ENCODE results near the gene FHIT.

The FHIT gene

GRCh38 chr3:59800481-59800880 is 1450.8 kb downstream of the FHIT start:
- no peak for DNase-seq

- no peak for DNase-seq
Observed at GRCh38 chr3:59798372-59799086, 1452.7 kb downstream of the FHIT start.

GRCh38 chr3:59797533-59797932 is 1453.7 kb downstream of the FHIT start:
- DNase-seq: no peak

- no peak for DNase-seq
Observed at GRCh38 chr3:59796456-59796855, 1454.8 kb downstream of the FHIT start.

- no peak for DNase-seq
Observed at GRCh38 chr3:59795756-59796155, 1455.5 kb downstream of the FHIT start.

- DNase-seq: no peak
Observed at GRCh38 chr3:59793976-59794375, 1457.3 kb downstream of the FHIT start.

- DNase-seq: no peak
Observed at GRCh38 chr3:59791774-59792308, 1459.4 kb downstream of the FHIT start.

GRCh38 chr3:59790241-59790640 is 1461.0 kb downstream of the FHIT start:
- no peak for DNase-seq

- DNase-seq: no peak
Observed at GRCh38 chr3:59788801-59789200, 1462.5 kb downstream of the FHIT start.

GRCh38 chr3:59788133-59788532 is 1463.1 kb downstream of the FHIT start:
- no peak for DNase-seq

GRCh38 chr3:59786374-59786773 is 1464.9 kb downstream of the FHIT start:
- no peak for DNase-seq

- DNase-seq: no peak
Observed at GRCh38 chr3:59784164-59784563, 1467.1 kb downstream of the FHIT start.

- DNase-seq: no peak
Observed at GRCh38 chr3:59783468-59783988, 1467.7 kb downstream of the FHIT start.

- no peak for DNase-seq
Observed at GRCh38 chr3:59782664-59783063, 1468.6 kb downstream of the FHIT start.

- no peak for DNase-seq
Observed at GRCh38 chr3:59780209-59780608, 1471.0 kb downstream of the FHIT start.

GRCh38 chr3:59779260-59779659 is 1472.0 kb downstream of the FHIT start:
- no peak for DNase-seq

- DNase-seq: no peak
Observed at GRCh38 chr3:59777667-59778077, 1473.6 kb downstream of the FHIT start.

- no peak for DNase-seq
Observed at GRCh38 chr3:59777066-59777465, 1474.2 kb downstream of the FHIT start.

- DNase-seq: no peak
Observed at GRCh38 chr3:59775761-59776325, 1475.4 kb downstream of the FHIT start.

- no peak for DNase-seq
Observed at GRCh38 chr3:59775106-59775505, 1476.1 kb downstream of the FHIT start.

GRCh38 chr3:59774634-59775033 is 1476.6 kb downstream of the FHIT start:
- no peak for DNase-seq

GRCh38 chr3:59774000-59774399 is 1477.3 kb downstream of the FHIT start:
- DNase-seq: no peak

- no peak for DNase-seq
Observed at GRCh38 chr3:59772416-59773408, 1478.5 kb downstream of the FHIT start.

Data from DMS 273 treated with DMSO at 0.1 percent for 48 hours (cell line).